Epithelial cell of esophagus (primary cell): ENCODE results near the gene NRXN3.

Experiments
- DNase-seq: peaks from one replicate; pipeline ENCODE4 v3.0.0; 2010; ENCODE audit warnings: low read depth
- H3K4me3 ChIP-seq: 2 replicates; pipeline ENCODE4 v1.5.1; 2011; ENCODE audit warnings: mild to moderate bottlenecking, low read length, control low read depth
- TF ChIP-seq, protein P1 (sequence below): IDR thresholded peaks from 2 replicates; pipeline ENCODE4 v1.5.1; 2011; ENCODE audit warnings: low read depth, mild to moderate bottlenecking, low read length, control low read depth, inconsistent platforms; ENCODE audit not compliant: insufficient read depth; ENCODE audit errors: missing control alignments

The NRXN3 gene

DNA sequence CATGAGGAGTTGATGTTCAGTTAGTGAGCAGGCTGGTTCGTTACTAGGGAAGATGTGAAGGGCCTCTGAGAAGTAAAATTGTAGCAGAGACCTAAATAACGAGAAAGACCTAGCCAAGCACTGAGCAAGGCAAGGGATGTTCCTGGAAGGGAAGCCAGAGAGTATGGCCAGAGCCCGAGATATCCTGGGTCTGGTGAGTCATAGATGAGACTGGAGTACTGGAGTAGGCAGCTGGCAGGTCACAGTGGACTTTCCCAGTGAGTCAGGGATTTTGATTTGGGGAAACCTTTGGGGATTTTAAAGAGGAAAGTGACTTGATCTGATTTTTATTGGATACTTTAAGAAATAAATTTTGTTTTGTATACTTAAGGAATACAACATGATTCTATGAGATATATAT lies 1672.1 kb downstream of the NRXN3 start:
- peak; percentile 21 for DNase-seq
- TF ChIP-seq, protein P1, sequence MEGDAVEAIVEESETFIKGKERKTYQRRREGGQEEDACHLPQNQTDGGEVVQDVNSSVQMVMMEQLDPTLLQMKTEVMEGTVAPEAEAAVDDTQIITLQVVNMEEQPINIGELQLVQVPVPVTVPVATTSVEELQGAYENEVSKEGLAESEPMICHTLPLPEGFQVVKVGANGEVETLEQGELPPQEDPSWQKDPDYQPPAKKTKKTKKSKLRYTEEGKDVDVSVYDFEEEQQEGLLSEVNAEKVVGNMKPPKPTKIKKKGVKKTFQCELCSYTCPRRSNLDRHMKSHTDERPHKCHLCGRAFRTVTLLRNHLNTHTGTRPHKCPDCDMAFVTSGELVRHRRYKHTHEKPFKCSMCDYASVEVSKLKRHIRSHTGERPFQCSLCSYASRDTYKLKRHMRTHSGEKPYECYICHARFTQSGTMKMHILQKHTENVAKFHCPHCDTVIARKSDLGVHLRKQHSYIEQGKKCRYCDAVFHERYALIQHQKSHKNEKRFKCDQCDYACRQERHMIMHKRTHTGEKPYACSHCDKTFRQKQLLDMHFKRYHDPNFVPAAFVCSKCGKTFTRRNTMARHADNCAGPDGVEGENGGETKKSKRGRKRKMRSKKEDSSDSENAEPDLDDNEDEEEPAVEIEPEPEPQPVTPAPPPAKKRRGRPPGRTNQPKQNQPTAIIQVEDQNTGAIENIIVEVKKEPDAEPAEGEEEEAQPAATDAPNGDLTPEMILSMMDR = no peak
- no peak overlapping the region for H3K4me3 ChIP-seq

DNA sequence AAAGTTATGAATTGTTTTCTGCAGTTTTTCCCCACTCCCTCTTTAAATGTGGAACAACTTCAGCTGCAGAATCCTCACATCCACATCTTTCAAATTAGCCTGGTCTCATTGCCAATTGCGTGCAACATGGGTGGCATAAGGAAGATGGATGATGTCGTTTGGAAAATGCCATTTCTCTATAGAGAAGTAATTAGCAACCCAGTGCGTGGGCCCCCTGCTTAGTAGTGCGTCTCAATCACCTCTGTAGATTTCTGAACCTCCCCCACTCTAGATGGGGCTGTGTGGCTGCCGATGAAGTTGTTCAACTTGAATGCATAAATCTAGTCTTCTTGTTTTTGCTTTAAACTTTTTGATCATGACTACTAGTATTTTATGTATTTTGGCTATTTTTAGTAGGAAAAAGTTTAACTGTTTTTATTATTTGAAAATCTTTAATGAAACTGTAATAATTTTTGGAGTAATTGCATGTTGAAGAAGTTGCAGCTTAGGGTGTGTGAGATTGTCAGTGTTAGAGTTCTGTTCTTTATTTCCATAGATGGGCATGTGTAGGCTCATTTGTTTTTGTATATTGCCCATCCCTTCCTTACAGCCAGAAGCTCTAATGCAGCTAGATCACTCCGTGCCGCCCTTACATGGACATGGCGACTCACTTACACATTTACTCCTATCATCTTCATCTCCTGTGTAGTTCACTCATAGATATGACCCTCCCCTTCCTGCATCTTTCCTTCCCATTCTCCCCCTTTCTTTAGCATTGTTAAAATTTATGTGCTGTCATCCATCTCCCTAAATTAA lies 1683.0 kb downstream of the NRXN3 start:
- no peak for DNase-seq
- H3K4me3 ChIP-seq = no peak overlapping the region
- TF ChIP-seq, protein P1 = no peak

GRCh38 chr14:79855789-79856188 lies 1685.6 kb downstream of the NRXN3 start:
- H3K4me3 ChIP-seq = no peak overlapping the region
- TF ChIP-seq, protein P1 = no peak
- no peak for DNase-seq

- TF ChIP-seq, protein P1 = no peak
- no peak overlapping the region for H3K4me3 ChIP-seq
- no peak for DNase-seq
Measured at GRCh38 chr14:79856381-79856780, 1686.2 kb downstream of the NRXN3 start.

DNA sequence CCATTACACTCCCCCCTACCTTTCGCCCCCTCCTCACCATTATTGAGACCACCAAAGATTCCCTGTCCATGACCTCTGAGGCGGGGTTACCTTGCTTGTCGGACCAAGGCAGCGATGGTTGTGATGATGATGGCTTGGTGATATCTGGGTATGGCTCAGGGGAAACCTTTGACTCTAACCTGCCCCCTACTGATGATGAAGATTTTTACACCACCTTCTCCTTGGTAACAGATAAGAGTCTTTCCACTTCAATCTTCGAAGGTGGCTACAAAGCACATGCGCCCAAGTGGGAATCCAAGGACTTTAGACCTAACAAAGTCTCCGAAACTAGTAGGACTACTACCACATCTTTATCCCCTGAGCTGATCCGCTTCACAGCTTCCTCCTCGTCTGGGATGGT lies 1690.9 kb downstream of the NRXN3 start:
- H3K4me3 ChIP-seq = no peak overlapping the region
- DNase-seq = no peak
- TF ChIP-seq, protein P1 = no peak

- H3K4me3 ChIP-seq = no peak overlapping the region
- TF ChIP-seq, protein P1 = no peak
- no peak for DNase-seq
Measured at GRCh38 chr14:79862045-79862444, 1691.9 kb downstream of the NRXN3 start.

DNA sequence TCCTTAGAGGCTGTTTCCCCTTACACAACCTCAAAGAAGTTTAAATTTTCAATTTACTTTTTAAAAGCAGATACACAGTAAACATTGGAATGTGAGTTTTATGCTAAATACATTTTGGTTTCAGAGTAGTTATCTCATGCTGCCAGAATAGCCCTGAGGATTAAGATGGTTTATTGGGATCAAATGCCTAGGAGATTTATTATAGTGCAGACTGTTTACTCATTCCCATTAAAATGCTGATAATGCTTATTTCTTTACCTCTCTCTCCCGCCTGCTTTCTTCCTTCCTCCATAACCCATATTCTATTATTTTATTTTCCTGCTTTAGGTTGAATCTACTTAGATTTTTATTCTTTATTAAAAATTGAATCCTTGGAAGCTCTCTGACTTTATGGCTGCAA lies 1701.0 kb downstream of the NRXN3 start:
- no peak for DNase-seq
- TF ChIP-seq, protein P1 = no peak

More for the DNA sequence above, 1701.0 kb downstream of the NRXN3 start:
- no peak overlapping the region for H3K4me3 ChIP-seq
